ENCODE measurements around the gene RAD51B.

- TF ChIP-seq CTCF (conservative IDR thresholded peaks at IDR 0.05) (no peak), EZH2 (IDR thresholded peaks at IDR 0.05; ENCODE audit: low read depth) (no peak)
These were observed 585.1 kb downstream of the RAD51B start for GRCh38 chr14:68404652-68405183.
